ENCODE results near the gene BCR.

GRCh38 chr22:23182309-23183060, 2.2 kb downstream of the BCR start:
- no peak for TF ChIP-seq CTCF (conservative IDR thresholded peaks at IDR 0.05 in 1 of 2, IDR thresholded peaks at IDR 0.05 in 1 of 2; ENCODE audit: low read depth in 1 of 2, low read length in 2 of 2)
- no peak for TF ChIP-seq EZH2 (IDR thresholded peaks at IDR 0.05; ENCODE audit: low read length, missing control alignments)
